GM18508 (cell line): ENCODE results near the gene CTIF.

Experiments
- ATAC-seq: cut with Tn5 transposase; IDR thresholded peaks from one replicate; pipeline ENCODE4 v1.9.1; 2021; ENCODE audit warnings: moderate number of reproducible peaks; ENCODE audit not compliant: insufficient read depth, unreplicated experiment

CTIF gene

GRCh38 chr18:48835119-48835518 lies 296.3 kb downstream of the CTIF start:
- no peak for ATAC-seq

GRCh38 chr18:48835745-48836170 lies 296.9 kb downstream of the CTIF start:
- no peak for ATAC-seq

- no peak for ATAC-seq
Measured at GRCh38 chr18:48836231-48836805, 297.5 kb downstream of the CTIF start.

- ATAC-seq = no peak
Measured at GRCh38 chr18:48836806-48837615, 298.2 kb downstream of the CTIF start.

GRCh38 chr18:48837676-48838075 lies 298.8 kb downstream of the CTIF start:
- ATAC-seq = no peak

- no peak for ATAC-seq
Measured at GRCh38 chr18:48838166-48838775, 299.4 kb downstream of the CTIF start.

GRCh38 chr18:48838921-48839818 lies 300.3 kb downstream of the CTIF start:
- no peak for ATAC-seq

GRCh38 chr18:48839819-48840490 lies 301.1 kb downstream of the CTIF start:
- no peak for ATAC-seq

- ATAC-seq = no peak
Measured at GRCh38 chr18:48840491-48840877, 301.7 kb downstream of the CTIF start.

GRCh38 chr18:48841381-48842258 lies 302.8 kb downstream of the CTIF start:
- no peak for ATAC-seq

GRCh38 chr18:48842259-48843061 lies 303.6 kb downstream of the CTIF start:
- ATAC-seq = no peak

- no peak for ATAC-seq
Measured at GRCh38 chr18:48843162-48843561, 304.3 kb downstream of the CTIF start.

- no peak for ATAC-seq
Measured at GRCh38 chr18:48843596-48843995, 304.8 kb downstream of the CTIF start.

GRCh38 chr18:48844271-48844670 lies 305.4 kb downstream of the CTIF start:
- ATAC-seq = no peak

GRCh38 chr18:48845174-48845573 lies 306.3 kb downstream of the CTIF start:
- ATAC-seq = no peak

- no peak for ATAC-seq
Measured at GRCh38 chr18:48846423-48846932, 307.6 kb downstream of the CTIF start.

GRCh38 chr18:48847807-48848486 lies 309.1 kb downstream of the CTIF start:
- no peak for ATAC-seq
